Kidney (tissue), 14 donors: Measurements from ENCODE around the gene ACKR3. TPM values are rescaled to one million over a fixed set of nuclear protein-coding genes. Genes with fewer than 3 reads are reported as not detected.

Experiments used
- DNase-seq, 5 donors: peaks; one replicate each; pipeline ENCODE4 v3.0.0-alpha.2; 2013 to 2020
- FAIRE-seq: peaks from 2 replicates; lab custom pipeline; 2012; peaks lifted over from hg19 to GRCh38; lab: Jason Lieb, UNC
- H3K27ac ChIP-seq, 2 donors: one replicate each; pipeline ENCODE4 v1.7.0; 2013; ENCODE audit warnings: low read depth in 2 of 2, low read length in 2 of 2, inconsistent platforms in 1 of 2
- H3K27me3 ChIP-seq: one replicate; pipeline ENCODE4 v1.7.1; 2013; ENCODE audit warnings: low read length, inconsistent platforms; ENCODE audit not compliant: control insufficient read depth, insufficient read depth
- H3K36me3 ChIP-seq, 3 donors: one replicate each; pipeline versions ENCODE4 v1.7.0 to v1.7.1; 2013; ENCODE audit warnings: low read length in 3 of 3, control low read depth in 1 of 3, inconsistent platforms in 1 of 3; ENCODE audit not compliant: insufficient read depth in 3 of 3, control insufficient read depth in 2 of 3
- H3K4me1 ChIP-seq, 3 donors: one replicate each; pipeline versions ENCODE4 v1.7.0 to v1.7.1; 2013; ENCODE audit warnings: low read length in 3 of 3, inconsistent platforms in 1 of 3, low read depth in 1 of 3; ENCODE audit not compliant: control insufficient read depth in 2 of 3, insufficient read depth in 2 of 3
- H3K4me3 ChIP-seq, 3 donors: one replicate each; pipeline versions ENCODE4 v1.7.0 to v1.8.1; 2013; ENCODE audit warnings: low read length in 3 of 3, control low read depth in 1 of 3, inconsistent platforms in 1 of 3
- H3K9ac ChIP-seq, 3 donors: one replicate each; pipeline versions ENCODE4 v1.7.0 to v1.7.1; 2013; ENCODE audit warnings: low read length in 3 of 3, control low read depth in 1 of 3, inconsistent platforms in 1 of 3
- H3K9me3 ChIP-seq, 3 donors: one replicate each; pipeline versions ENCODE4 v1.7.0 to v1.7.1; 2013; ENCODE audit warnings: low read length in 3 of 3, control low read depth in 1 of 3, inconsistent platforms in 1 of 3; ENCODE audit not compliant: control insufficient read depth in 2 of 3, insufficient read depth in 1 of 3
- intact Hi-C: fragments of 100-400 bp; cut with DNase I; formaldehyde crosslinking; loops from one replicate; pipeline ENCODE4 v1.11.1; 2022
- polyA plus RNA-seq: library from polyadenylated mRNA; stranded (reverse); fragments of 350-450 nt; fragmentation: Illumina TruSeq; extraction: RNeasy Lipid Tissue Mini Kit (QIAGEN cat#74804); gene quantifications from one replicate; pipeline ENCODE4 v1.2.3, GENCODE V29; 2014; ENCODE audit warnings: low read depth, low replicate concordance; ENCODE audit not compliant: insufficient read depth
- total RNA-seq: library from RNA; stranded (reverse); fragmentation: NEBNext Ultra II Directional; extraction: Animal tissue kit (Norgen Biotek cat#: 25700); gene quantifications from one replicate; pipeline ENCODE4 v1.2.1, GENCODE V29; 2021
- TF ChIP-seq, protein P1 (sequence below): IDR thresholded peaks from 3 replicates; pipeline ENCODE4 v1.5.1; 2012; ENCODE audit warnings: mild to moderate bottlenecking, moderate library complexity, borderline replicate concordance; ENCODE audit not compliant: insufficient read depth; ENCODE audit errors: extremely low read depth
- donor health status: control.
- donor health status: control.
- donor health status: control.
- donor health status: control.
- donor health status: control.
- donor health status: DM: yes; HTN: yes; CAD: no.
- donor health status: Normal renal cell carcinoma (clear cell type).

The ACKR3 gene
- total and polyA plus RNA-seq, 2 donors from 2014 or later: 6.9 to 8.7 TPM

- no peak overlapping the region for H3K4me3 ChIP-seq
- DNase-seq (no peak), FAIRE-seq (no peak)
- no peaks in the 10 kb centered on the region for H3K27me3 ChIP-seq
- TF ChIP-seq, protein P1, sequence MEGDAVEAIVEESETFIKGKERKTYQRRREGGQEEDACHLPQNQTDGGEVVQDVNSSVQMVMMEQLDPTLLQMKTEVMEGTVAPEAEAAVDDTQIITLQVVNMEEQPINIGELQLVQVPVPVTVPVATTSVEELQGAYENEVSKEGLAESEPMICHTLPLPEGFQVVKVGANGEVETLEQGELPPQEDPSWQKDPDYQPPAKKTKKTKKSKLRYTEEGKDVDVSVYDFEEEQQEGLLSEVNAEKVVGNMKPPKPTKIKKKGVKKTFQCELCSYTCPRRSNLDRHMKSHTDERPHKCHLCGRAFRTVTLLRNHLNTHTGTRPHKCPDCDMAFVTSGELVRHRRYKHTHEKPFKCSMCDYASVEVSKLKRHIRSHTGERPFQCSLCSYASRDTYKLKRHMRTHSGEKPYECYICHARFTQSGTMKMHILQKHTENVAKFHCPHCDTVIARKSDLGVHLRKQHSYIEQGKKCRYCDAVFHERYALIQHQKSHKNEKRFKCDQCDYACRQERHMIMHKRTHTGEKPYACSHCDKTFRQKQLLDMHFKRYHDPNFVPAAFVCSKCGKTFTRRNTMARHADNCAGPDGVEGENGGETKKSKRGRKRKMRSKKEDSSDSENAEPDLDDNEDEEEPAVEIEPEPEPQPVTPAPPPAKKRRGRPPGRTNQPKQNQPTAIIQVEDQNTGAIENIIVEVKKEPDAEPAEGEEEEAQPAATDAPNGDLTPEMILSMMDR: no peak
- no peak overlapping the region for H3K9ac ChIP-seq
- H3K9me3 ChIP-seq: no peaks in the 10 kb centered on the region
- intact Hi-C loops: no loop called here
- H3K36me3 ChIP-seq: no peaks in the 10 kb centered on the region
- H3K27ac ChIP-seq: no peak overlapping the region
- H3K4me1 ChIP-seq: peaks cover 2 to 36% (median 10%) of the 10 kb centered on the region in 3 donors
Observed at GRCh38 chr2:236574000-236574399, 4.4 kb downstream of the ACKR3 start.

- FAIRE-seq (no peak), DNase-seq (no peak)
- Histone ChIP-seq H3K27ac (no peak overlapping the region), H3K4me3 (no peak overlapping the region), H3K27me3 (no peaks in the 10 kb centered on the region), H3K36me3 (no peaks in the 10 kb centered on the region), H3K4me1 (peaks cover 2 to 32% (median 10%) of the 10 kb centered on the region in 3 donors), H3K9me3 (no peaks in the 10 kb centered on the region), H3K9ac (no peak overlapping the region)
- TF ChIP-seq, protein P1: no peak
- intact Hi-C loops: no loop called here
Observed at GRCh38 chr2:236574424-236575145, 5.0 kb downstream of the ACKR3 start.

DNA sequence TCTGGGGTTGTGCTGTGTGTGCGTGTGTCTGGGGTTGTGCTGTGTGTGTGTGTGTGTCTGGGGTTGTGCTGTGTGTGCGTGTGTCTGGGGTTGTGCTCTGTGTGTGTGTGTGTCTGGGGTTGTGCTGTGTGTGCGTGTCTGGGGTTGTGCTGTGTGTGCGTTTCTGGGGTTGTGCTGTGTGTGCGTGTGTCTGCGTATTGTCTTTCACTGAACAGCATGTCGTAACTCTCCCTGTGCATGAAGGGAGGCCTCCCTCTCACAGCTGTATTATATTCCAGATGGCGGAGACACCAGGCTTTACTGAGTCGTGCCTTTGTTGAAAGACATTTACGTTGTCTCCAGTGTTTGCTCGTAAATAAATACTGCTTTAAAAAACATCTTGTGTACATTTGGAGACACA is 5.9 kb downstream of the ACKR3 start:
- no peak overlapping the region for H3K4me3 ChIP-seq
- H3K36me3 ChIP-seq: peaks cover 0 to 1% (median under 1%) of the 10 kb centered on the region in 3 donors
- TF ChIP-seq, protein P1: no peak
- no peak overlapping the region for H3K27ac ChIP-seq
- H3K9ac ChIP-seq: no peak overlapping the region
- intact Hi-C loops: no loop called here
- H3K4me1 ChIP-seq: peaks cover 2 to 32% (median 10%) of the 10 kb centered on the region in 3 donors
- H3K9me3 ChIP-seq: no peaks in the 10 kb centered on the region
- peak in 1 of 5 donors; percentile 67 for DNase-seq
- H3K27me3 ChIP-seq: no peaks in the 10 kb centered on the region
- no peak for FAIRE-seq
